ENCODE results near the gene HMGCLL1.

Gene HMGCLL1

DNA sequence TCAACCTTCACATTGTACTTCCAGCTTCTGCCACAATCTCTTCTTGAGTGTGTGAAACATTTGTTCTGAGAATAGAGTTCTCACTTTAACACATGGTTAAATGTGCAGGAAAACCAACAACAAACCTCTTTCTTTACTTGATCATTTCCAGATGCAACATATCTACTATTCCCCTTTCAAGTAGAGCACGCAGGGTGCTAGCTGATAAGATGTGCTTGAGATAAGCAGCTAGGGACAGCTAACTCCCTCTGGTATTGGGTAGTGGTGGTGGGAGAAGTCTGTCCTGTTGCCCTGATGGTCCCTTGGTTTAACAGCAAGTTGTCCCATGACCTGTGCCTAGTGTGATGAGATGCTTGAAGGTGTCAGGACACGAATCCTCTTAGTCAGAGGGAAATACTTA is 15.4 kb upstream of the HMGCLL1 start:
- no peak overlapping the region for H3K4me3 ChIP-seq (ENCODE audit: low read depth, low read length)
- no peak for DNase-seq (ENCODE audit: low read depth, low spot score)
- POLR2A ChIA-PET = no interaction called here
- TF ChIP-seq, protein P1, sequence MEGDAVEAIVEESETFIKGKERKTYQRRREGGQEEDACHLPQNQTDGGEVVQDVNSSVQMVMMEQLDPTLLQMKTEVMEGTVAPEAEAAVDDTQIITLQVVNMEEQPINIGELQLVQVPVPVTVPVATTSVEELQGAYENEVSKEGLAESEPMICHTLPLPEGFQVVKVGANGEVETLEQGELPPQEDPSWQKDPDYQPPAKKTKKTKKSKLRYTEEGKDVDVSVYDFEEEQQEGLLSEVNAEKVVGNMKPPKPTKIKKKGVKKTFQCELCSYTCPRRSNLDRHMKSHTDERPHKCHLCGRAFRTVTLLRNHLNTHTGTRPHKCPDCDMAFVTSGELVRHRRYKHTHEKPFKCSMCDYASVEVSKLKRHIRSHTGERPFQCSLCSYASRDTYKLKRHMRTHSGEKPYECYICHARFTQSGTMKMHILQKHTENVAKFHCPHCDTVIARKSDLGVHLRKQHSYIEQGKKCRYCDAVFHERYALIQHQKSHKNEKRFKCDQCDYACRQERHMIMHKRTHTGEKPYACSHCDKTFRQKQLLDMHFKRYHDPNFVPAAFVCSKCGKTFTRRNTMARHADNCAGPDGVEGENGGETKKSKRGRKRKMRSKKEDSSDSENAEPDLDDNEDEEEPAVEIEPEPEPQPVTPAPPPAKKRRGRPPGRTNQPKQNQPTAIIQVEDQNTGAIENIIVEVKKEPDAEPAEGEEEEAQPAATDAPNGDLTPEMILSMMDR (IDR thresholded peaks at IDR 0.05; ENCODE audit: insufficient read depth, low read length, missing control alignments) = no peak
- CTCF ChIA-PET = no interaction called here

DNA sequence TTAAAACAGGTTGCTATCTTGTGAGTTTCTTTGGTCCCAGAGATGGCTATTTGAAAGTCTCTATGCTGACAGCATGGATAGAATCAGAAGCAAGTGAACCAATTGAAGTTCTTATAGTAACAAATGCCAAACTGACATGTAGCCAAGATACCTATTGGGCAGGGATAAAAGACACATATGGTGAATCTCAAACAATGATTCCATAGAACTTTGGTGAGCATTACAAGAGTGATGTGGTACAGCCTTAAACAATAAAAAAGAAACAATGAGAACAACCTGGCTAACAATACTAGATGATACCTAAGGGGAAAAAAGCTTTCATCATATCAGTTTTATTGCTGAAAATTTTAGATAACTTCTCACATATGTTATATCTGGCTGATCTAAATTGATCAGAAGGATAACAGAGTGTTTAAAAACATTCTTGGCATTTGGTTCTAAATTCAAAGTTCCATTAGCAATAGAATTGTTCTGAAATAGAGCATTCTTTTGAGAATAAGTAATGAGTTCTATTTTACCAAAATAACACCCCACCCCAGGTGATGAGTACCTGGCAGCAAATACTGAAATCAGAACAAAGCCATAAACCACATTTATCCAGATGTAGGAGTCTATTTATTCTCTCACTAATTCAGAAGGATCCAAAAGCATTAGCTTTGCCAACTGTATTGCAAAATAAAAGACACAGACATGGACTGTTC is 5.8 kb upstream of the HMGCLL1 start:
- POLR2A ChIA-PET = no interaction called here

DNA sequence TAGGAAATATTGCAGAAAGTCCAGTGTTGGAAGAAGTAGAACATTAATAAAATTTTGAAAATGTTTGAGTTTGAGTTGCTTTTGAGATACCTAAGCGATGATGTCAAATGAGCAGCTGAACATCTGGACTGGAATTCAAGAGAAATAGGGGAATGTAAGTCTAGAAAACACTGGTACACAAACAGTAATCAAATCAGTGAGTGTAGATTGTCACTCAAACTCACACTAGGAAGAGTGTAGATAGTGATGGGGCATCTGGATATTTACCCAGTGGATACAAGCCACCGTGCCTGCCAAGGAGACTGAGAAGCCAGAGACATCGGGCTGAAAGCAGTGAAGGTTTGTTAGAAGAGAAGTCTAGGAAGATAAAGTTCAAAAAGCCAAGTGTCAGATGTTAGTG is 2.2 kb downstream of the HMGCLL1 start:
- ChIA-PET CTCF (no interaction called here), POLR2A (no interaction called here)
- TF ChIP-seq, protein P1 (IDR thresholded peaks at IDR 0.05; ENCODE audit: insufficient read depth, low read length, missing control alignments) = no peak
- no peak for DNase-seq (ENCODE audit: low read depth, low spot score)
- H3K4me3 ChIP-seq (ENCODE audit: low read depth, low read length) = no peak overlapping the region

More for the DNA sequence above, 5.8 kb upstream of the HMGCLL1 start:
- no peak for DNase-seq (ENCODE audit: low read depth, low spot score)
- no peak overlapping the region for H3K4me3 ChIP-seq (ENCODE audit: low read depth, low read length)
- CTCF ChIA-PET = no interaction called here
- TF ChIP-seq, protein P1 (IDR thresholded peaks at IDR 0.05; ENCODE audit: insufficient read depth, low read length, missing control alignments) = no peak

DNA sequence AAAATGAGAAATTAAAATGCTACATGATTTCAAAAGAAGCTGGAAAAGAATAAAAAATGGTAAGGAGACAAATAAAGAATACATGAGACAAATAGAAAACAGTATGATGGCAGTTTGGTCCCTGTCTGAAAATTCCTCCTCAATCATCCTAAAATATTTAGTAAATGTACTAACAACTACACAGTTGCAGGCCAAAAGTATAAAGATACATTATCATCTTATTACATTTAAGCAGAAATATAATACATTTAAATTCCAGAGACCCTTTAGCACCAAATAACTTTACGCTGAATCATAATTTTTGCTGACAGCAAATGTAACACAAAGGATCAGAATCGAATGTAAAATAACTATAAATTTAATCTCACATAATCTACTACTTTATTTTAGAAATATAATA is 4.4 kb downstream of the HMGCLL1 start:
- ChIA-PET CTCF (no interaction called here), POLR2A (no interaction called here)
- TF ChIP-seq, protein P1 (IDR thresholded peaks at IDR 0.05; ENCODE audit: insufficient read depth, low read length, missing control alignments) = no peak
- DNase-seq (ENCODE audit: low read depth, low spot score) = no peak
- H3K4me3 ChIP-seq (ENCODE audit: low read depth, low read length) = no peak overlapping the region

DNA sequence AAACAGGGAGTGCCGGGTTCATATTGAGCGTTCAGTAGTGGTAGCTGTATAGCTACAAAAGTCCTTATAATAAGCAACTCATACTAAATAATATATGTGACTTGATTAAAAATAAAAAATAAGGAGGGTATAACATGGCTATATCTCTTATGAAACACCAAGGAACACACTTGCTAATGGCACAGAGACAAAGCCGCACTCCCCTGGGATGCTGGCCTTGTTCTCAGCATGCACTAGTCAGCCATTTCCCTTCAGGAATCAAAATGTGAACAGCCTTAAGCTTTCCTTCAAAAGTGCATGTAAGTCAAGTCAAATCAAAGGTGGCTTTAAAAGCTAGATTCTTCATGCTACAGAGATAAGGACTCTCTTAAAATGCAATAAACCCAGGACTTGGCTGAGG is 9.4 kb downstream of the HMGCLL1 start:
- DNase-seq (ENCODE audit: low read depth, low spot score) = no peak
- CTCF ChIA-PET = no interaction called here
- POLR2A ChIA-PET = no interaction called here

DNA sequence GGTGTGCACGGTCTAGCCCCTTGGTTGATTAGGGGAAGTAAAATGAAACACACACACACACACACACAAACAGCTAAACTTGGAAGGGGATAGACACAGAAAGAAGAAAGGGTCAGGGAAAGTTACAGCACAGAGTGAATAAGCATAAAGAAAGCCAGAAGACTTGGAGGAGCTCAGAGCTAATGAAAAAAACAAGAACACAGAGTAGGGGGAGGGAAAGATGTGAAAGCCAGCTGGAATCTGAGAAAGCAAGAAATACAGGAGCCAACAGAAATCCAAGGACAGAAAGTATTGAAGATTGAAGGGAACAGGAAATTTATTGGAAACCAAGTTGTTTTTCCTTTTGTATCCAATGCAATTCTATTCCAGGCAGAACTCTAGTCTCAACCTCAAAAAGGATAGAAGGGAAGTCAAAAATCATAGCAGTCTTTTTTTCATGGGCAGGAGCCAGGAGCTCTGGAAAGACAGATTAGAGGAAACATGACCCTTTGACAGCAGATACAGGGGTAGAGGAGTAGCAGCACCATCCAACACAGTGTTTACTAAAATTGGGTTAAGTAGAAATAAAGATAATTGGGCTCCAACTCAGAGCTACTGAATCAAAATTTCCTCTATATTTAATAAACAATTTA is 10.1 kb downstream of the HMGCLL1 start:
- POLR2A ChIA-PET = no interaction called here

More for the DNA sequence above, 9.4 kb downstream of the HMGCLL1 start:
- TF ChIP-seq, protein P1 (IDR thresholded peaks at IDR 0.05; ENCODE audit: insufficient read depth, low read length, missing control alignments) = no peak
- H3K4me3 ChIP-seq (ENCODE audit: low read depth, low read length) = no peak overlapping the region

More for the DNA sequence above, 10.1 kb downstream of the HMGCLL1 start:
- TF ChIP-seq, protein P1 (IDR thresholded peaks at IDR 0.05; ENCODE audit: insufficient read depth, low read length, missing control alignments) = no peak
- no peak overlapping the region for H3K4me3 ChIP-seq (ENCODE audit: low read depth, low read length)
- no peak for DNase-seq (ENCODE audit: low read depth, low spot score)
- CTCF ChIA-PET = no interaction called here

Measured in AG04449 (cell line).